HG03039 (cell line): ENCODE data around the gene PRAMEF18.
"Not testable (repeated sequence)": the region's sequence is repeated elsewhere in the genome, so short reads cannot be mapped to it uniquely, and the experiment has no call there.

Experiments used
- ATAC-seq: cut with Tn5 transposase; IDR thresholded peaks from one replicate; pipeline ENCODE4 v1.9.1; 2021; ENCODE audit warnings: mild to moderate bottlenecking, moderate library complexity; ENCODE audit not compliant: unreplicated experiment

The PRAMEF18 gene

DNA sequence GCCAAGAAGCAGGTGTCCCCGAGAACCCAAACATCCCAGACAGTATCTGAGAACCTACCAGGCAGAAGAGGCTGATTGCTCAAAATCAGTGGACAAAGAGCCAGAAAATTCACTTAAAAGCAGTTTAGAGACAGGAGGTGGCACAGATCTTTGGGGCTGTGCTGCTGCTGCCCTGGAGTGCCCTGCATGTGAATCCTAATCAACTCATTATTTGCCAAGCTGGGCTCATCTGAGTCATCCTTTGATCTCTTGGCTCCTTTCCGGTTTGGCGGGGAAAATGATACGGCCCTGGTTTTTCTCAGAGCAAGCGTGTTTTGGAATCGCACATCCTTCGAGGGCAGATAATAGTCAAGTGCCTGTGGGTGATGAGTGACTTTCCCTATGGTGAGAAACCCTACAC lies 9.3 kb downstream of the PRAMEF18 start:
- ATAC-seq, result not testable (repeated sequence)

DNA sequence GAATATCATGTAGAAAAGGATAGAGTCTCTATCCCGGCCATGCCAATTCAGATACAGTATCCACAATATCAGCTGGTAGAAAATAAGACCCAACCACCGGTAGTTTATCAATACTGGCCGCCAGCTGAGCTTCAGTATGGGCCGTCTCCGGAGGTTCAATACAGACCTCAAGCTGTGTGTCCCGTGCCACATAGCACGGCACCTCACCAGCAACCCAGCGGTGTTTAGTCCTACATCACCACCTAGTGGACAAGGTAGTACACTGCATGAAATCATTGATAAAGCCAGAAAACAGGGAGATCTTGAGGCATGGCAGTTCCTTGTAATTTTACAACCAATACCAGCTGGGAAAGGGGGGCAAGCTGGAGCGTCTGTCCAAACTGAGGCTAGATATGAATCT lies 17.2 kb downstream of the PRAMEF18 start:
- not testable (repeated sequence) for ATAC-seq

DNA sequence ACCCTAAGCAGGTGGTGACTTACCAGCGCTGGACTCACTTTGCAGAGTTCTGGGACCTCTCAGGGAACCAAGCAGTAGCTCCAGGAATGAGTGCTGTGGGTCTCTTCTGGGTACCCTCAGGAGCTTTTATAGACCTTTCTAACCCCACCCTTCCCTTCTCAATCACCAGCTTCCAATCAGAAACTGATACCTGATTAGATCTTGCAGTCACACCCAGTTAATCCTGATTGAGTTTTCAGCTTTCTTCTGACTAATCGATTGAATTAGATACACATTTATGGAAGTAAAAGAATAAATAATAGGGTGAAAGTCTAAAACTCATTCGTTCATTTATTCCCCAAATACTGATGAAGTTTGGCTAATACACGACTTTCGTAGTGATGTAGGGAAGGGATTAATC lies 24.6 kb downstream of the PRAMEF18 start, which contains the start of gene PRAMEF13:
Gene PRAMEF13, minus strand, starts transcription at position 101 of the 400 bp plus-strand sequence. CDS start 1,820 bp downstream, outside the sequence.
- ATAC-seq, result not testable (repeated sequence)
